Spleen (tissue), 7 donors: ENCODE data around the gene UST.

Source experiments
- CTCF ChIP-seq, 11 experiments: fragments of 200-600 bp in 7 of 11; fragments of 450-650 bp in 4 of 11; sonication (generic) in 4 of 11; IDR thresholded peaks in 8 of 11; conservative IDR thresholded peaks in 3 of 11; 1 replicate in 7 of 11; 2 replicates in 4 of 11; pipeline versions ENCODE4 v1.4.0 to v1.8.0; 2016 to 2021; ENCODE audit warnings: antibody characterized with exemption in 11 of 11, inconsistent platforms in 4 of 11, mild to moderate bottlenecking in 1 of 11
- POLR2A ChIP-seq, 3 donors: fragments of 450-650 bp; IDR thresholded peaks; one replicate each; pipeline ENCODE4 v1.5.1; 2017; ENCODE audit warnings: antibody characterized with exemption in 3 of 3, mild to moderate bottlenecking in 1 of 3
- donor health status: DM: no; HTN: no; CAD: no; lungs with moderate emphysema.
- donor health status: DM: no; HTN: no; CAD: no.
- donor health status: DM: no; HTN: no; CAD: no.

GRCh38 chr6:149008741-149009140 lies 261.9 kb downstream of the UST start:
- TF ChIP-seq CTCF (IDR thresholded peaks at IDR 0.05 in 8 of 11, conservative IDR thresholded peaks at IDR 0.05 in 3 of 11), result no peak
- TF ChIP-seq POLR2A (IDR thresholded peaks at IDR 0.05), result no peak
